GM20431 (cell line): ENCODE data around the gene IMPDH1.

ENCODE experiments used
- in situ Hi-C: fragments of 300-500 bp; cut with MseI, MboI; formaldehyde crosslinking; loops from one replicate; pipeline ENCODE4 v1.15.0; 2020; ENCODE audit warnings: low sequenced_read_pairs; ENCODE audit not compliant: unreplicated experiment

Gene IMPDH1

DNA sequence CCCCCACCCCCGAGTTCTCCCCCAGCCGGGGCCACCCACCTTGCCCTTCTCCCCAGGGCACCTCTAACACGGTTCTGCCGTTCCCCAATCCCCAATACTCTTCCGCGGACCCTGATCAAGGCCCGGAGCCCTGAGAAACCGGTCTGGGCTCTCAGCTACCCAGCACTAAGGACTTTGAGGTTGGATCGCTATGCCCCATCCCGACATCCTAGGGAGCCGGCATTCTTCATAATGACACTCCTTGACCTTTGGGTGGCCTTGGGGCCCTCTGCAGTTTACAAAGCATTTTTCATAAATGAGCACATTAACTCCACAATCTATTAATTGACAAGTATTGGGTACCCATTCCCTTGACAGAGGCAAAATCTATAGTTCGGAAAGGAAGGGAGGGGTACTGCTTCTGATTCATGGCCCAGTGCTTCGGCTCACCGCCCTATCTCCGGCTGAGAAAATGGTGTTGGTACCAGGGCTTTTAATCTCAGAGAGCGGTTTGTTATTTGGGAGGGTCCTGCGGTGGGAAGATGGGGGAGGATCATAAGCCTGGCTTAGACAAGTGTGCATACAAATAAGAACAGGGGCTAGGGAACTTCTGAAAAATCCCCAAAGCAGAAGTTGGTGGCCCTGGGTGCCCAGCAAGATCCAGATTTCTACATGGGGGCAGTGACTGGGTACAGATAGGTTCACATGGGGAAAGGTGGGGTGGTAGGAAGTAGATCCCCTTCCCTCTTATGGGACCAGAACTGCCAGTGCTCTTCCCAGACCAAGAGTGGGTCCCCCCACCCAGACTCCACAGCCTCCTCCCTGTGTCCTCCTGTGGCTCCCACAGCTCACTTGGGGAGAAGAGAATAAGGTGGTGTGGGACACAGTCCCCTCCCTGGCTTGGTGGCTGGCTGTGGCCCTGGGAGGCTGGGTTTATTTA lies 3.2 kb downstream of the IMPDH1 start:
- in situ Hi-C loops, result no loop called here

DNA sequence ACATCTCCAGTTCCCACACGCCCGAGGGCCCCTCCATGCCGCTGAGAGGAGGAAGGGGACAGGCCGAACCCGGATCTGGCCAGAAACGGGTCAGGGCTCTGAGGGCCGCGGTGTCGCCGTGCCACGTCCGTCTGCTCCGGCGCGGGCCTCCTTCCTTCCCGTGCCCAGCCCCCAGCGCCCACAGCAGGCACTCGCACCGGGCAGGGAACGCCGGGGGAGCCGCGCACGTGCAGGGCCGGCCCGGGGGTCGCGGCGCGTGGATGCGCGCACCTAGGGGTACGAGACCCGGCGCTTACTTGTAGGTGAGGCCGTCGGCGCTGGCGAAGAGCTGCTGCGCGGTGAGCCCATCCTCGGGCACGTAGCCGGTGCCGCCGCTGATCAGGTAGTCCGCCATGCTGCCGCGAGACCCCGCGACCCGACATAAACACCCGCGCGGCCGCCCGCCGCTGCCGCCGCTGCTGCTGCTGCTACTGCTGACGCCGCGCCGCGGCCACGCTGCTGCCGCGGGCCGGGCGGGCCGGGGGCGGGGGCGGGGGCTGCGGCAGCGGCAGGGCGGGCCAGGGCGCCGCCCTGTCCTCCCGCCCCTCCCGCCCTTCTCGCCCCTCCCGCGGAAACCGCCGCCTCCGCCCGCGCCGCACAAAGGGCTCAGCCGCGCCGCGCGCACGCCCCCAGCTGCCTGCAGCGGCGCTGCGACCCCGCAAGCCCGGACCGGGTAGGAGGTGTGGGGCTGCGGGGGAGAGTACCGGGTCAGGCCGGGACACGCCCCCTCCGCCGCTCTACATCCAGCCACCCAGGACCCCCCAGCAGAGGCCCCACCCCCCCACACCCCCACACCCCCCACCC lies 4.1 kb downstream of the IMPDH1 start:
- in situ Hi-C loops, result no loop called here

- in situ Hi-C loops, result no loop called here
These were observed 4.8 kb downstream of the IMPDH1 start for GRCh38 chr7:128404886-128405470.

- in situ Hi-C loops, result no loop called here
These were observed 5.6 kb downstream of the IMPDH1 start for GRCh38 chr7:128404143-128404681.

- in situ Hi-C loops, result no loop called here
These were observed 6.1 kb downstream of the IMPDH1 start for GRCh38 chr7:128403676-128404075.

- in situ Hi-C loops, result no loop called here
These were observed 7.4 kb downstream of the IMPDH1 start for GRCh38 chr7:128402356-128402755.

GRCh38 chr7:128400566-128400965 lies 9.2 kb downstream of the IMPDH1 start:
- in situ Hi-C loops, result no loop called here

DNA sequence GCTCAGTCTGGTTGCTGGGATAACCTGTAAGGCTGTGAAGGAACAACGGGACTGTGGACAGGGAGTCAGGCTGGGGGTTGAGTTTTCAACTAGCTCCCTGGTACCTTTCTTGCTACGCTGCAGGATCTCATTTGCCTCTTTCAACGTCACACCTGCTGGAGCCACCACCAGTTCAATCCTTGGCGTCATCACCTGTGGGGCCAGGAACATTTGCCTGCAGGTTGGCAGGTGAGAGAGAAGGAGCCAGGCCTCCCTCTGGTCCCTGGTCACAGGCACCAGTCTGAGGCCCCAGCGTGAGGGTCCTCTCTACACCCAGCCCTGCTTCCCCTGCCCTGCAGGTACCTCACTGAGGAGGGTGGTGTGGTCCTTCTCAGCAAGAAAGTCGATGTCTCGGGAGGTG lies 9.8 kb downstream of the IMPDH1 start:
- in situ Hi-C loops, result no loop called here

DNA sequence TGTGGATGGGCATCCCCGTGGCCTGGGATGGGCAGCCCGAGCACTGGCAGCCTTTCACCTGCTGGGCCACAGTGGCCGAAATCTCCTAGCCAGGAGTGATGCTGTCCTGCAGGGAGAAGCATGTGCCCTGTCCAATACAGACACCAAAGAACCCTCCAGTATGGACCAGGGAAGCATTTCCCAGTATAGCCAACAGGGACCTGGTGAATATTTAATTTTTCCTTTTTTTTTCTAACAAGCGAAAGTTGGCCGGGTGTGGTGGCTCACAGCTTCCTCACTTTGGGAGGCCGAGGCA lies 11.0 kb downstream of the IMPDH1 start:
- in situ Hi-C loops, result no loop called here

- in situ Hi-C loops, result no loop called here
These were observed 11.6 kb downstream of the IMPDH1 start for GRCh38 chr7:128398016-128398840.

DNA sequence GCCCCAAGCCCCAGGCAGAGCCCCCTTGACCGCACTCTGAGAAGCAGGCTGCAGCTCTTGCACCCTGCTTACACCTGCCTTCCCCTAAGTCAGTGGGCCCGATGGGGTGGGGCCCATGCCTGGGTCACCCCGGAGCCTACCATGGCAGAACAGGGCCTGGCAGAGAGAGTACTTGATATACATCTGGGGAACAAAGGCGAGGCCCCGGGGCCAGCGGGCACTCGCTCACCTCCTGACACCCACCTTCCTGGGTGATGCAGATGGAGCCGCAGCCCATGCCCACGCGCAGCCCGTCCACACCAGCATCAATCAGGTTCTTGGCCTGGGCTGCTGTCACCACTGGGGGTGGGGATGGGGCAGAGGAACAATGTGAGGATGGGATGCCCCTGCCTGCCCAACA lies 13.4 kb downstream of the IMPDH1 start:
- in situ Hi-C loops, result no loop called here

DNA sequence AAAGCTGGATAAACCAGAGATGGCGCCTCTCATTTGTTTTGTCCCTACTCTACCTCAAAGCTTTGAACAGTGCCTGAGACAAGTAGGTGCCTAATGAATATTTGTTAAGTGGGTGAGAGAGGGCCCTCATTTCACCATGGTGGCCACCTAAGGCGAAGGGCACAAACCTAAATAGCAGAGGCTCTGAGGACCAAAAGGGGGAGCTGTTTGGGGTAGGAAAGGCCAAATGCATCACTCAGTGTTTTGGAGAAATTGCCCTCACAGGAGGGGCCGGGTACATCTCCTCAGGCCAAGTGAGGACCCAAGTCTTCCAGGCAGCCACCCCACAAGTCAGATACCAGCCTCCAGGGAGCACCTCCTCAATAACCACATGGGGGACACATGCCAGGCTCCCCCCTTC lies 14.0 kb downstream of the IMPDH1 start:
- in situ Hi-C loops, result no loop called here

DNA sequence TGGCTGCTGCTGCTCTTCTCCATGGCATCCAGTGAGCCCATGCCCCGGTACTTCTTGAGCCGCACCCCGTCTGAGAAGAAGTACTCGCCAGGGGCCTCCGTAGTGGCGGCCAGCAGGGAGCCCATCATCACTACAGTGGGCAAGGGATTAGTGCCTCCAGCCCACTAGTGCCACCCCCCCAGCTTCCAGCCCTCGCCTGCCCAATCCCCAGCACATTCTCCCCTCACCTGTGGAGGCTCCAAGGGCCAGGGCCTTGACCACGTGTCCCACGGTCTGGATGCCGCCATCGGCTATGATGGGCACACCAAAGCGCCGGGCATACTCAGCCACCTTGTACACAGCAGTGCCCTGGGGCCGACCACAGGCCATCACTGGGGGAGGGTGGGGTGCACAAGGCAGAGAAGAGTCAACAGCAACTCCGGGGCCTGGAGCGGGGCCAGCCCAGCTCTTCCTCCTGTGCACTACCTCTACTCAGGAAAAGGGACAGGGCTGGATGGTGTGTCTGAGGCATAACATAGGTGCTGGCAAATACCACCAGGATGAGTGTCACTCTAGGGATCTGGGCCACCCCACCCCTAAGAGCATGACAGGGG lies 14.8 kb downstream of the IMPDH1 start:
- in situ Hi-C loops, result no loop called here

DNA sequence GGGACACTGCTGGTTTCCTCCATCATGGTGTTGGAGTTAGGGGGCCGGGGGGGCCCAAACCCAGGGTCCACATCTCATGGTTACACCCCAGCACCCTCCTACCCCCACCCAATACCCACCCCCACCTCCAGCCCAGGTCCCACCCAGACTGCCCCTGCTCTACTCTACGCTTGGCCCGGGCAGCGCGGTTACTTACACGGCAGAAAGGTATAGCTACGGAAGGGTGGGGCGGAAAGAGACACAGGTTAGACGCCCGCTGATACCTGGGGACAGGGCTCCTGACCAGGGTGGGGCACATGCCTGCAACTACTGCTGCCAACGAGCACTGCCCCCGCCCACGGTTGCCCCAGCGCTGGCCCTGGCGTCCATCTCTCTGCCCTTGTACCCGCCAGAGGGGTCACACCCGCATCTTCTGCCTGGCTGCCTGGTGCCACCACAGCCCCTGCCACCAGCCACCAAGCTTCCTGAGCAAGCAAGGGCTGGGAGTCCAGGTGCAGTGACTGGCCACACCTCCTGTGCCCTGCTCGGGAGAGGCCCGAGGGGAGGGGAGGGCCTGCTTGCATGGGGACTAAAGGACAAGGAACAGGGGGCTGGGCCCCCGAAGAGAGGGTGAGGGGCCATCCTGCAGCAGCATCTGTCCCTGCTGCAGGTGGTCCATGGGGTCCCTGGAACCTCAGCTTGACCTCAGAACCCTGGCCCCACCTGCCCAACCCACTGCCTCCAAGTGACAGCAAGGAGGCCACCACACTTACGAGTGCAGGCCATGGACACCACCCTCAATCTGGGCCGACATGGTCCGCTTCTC lies 16.1 kb downstream of the IMPDH1 start:
- in situ Hi-C loops, result no loop called here

DNA sequence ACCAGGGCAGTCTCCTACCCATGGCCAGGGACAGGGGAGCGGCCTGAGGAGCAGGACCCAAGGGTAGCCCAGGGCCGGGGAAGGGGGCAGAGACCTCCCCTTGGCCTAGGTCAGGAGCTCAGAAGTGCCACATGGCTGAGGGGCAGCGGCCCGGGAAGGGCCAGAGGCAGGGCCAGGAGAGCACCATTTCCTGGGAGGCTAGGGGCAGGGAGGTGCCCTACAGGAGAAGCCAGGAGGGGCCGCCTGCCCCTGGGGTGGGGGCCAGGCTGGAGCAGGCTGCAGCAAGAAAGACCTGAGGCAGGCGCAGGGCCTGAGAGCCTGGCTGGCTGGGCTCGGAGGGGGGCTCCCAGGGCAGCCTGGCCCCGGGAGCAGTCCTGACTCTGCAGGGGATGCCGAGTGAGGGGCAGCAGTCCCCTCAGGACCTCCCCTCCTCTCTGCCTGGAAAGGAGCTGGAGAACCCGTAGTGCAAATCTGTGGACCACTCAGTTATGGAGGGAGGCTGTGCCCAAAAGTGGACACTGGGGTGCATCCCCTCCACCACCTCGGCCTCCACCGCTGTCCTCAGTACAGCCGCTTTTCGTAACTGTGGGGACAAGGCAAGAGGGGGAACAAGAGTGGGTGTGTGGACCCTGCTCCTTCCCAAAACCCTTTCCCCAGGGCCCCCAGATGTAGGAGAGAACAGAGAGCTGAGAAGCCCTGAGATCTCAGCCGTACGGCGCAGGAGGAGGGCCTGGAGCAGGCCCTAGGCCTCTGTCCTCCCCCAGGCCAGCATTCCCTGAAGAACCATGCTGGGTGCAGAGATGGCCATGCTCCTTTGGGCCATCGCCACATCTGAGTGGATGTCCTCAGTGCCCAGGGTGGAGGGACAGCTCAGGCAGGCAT lies 17.1 kb downstream of the IMPDH1 start:
- in situ Hi-C loops, result no loop called here

DNA sequence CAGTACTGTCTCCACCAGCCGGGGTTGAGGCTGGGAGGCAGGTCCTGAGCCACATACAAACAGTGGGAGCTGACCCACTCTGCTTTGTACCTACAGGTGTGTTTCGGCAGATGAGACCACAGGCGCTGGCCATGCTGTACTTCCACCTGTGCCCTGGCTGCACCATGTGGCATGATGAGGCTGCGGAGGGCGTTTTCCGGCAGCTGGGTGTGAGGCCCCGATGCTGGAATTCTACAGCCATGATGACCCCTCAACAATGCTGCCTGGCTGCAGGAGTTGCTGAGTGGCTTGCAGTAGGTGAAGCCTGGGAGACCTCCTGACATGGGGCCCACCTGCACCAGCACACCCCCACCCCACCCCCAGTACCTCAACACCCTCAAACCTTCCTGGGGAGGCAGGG lies 18.0 kb downstream of the IMPDH1 start:
- in situ Hi-C loops, result no loop called here

DNA sequence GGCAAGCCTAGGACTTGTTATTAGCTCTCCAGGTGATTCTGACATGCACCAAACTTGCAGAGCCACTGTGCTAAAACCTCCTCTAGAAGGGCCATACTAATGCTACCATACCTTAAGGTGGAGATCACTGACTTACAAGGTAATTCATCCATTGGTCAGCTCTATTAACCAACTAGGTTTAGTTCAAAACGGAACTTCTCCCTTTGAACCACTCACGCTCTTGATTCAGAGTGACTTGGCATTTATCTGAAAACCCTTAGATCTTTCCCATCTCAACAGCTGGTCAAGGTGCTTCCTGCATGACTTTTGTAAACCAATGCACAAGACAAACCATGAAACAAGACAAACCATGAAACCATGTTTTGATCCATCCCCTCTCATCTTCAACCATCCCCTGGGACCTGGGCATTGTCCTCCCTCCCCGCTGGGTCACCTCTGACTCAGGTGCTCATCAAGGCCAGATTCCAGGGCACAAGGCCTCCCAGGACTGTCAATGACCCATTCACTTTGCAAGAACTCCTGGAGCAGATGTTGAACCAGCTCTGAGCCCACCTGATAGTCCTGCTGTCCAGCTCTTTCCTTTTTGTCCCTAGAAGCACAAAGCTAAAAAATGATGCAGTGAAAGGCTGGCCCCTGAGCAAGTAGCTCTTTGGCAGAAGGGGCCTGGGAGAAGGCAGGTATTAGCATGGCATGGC lies 18.8 kb downstream of the IMPDH1 start:
- in situ Hi-C loops, result no loop called here
